Adrenal gland (tissue), 5 donors: ENCODE measurements around the gene TEX11.

Experiments
- CTCF ChIP-seq, 6 experiments: fragments of 450-650 bp in 4 of 6; fragments of 200-600 bp in 2 of 6; sonication (generic) in 1 of 6; IDR thresholded peaks; 1 replicate in 5 of 6; 2 replicates in 1 of 6; pipeline versions ENCODE4 v1.5.1 to v1.8.0; 2016 to 2021; ENCODE audit warnings: antibody characterized with exemption in 6 of 6, mild to moderate bottlenecking in 2 of 6, moderate library complexity in 1 of 6
- POLR2A ChIP-seq, 2 donors: fragments of 450-650 bp; IDR thresholded peaks; one replicate each; pipeline ENCODE4 v1.6.1; 2017; ENCODE audit warnings: antibody characterized with exemption in 2 of 2, mild to moderate bottlenecking in 2 of 2, moderate library complexity in 1 of 2
- donor health status: DM: no; HTN: no; CAD: no.

- TF ChIP-seq CTCF (IDR thresholded peaks at IDR 0.05): no peak
- no peak for TF ChIP-seq POLR2A (IDR thresholded peaks at IDR 0.05)
Observed at GRCh38 chrX:70806081-70806480, 102.4 kb downstream of the TEX11 start.
